EL (cell line): ENCODE measurements around the gene SEC14L5.
"Not testable (repeated sequence)": the region's sequence is repeated elsewhere in the genome, so short reads cannot be mapped to it uniquely, and the experiment has no call there.

Experiments used
- DNase-seq: peaks from one replicate; pipeline ENCODE4 v3.0.0-alpha.2; 2016

Gene SEC14L5

DNA sequence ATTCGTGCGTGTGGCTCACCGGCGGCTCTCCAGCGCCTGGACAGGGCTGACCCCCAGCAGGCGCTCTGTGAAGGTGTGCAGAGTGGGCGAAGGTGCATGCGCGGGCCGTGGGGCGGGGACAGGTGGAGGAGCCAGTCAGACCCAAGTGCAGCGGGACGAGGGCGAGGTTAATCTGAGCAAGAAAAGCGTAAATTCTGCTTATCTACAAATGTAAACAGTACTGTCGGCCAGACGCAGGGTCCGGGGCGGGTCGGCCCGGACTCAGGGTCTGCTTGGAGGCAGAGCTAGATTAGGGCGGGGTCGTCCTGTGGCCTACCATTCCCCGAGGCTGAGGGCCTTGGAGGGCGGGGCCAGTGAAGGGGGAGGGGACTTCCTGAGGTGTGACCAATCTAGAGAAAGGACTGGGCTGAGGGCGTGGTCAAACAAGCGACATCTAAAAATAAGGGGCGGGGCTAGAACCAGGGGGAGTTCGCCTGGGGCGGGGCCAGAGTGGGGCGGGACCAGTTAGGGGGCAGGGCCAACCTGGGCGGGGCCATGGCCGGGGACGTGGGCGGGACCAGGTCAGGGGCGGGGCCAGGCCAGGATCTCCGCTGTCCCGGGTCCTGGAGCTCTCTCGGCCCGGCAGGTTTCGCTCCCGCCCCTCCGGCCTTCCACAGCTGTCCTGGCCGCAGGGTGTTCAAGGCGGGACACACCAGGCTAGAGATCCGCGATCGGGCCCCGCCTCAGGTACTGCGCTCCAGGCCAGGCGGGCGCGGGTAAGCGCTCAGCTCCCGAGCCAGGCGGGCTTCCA, at the start of gene SEC14L5:
Gene SEC14L5 (plus strand): TSS at position 611 of the 790 bp plus-strand sequence. CDS start 994 bp downstream, outside the sequence.
- DNase-seq = peak; percentile 96

- DNase-seq = no peak
Measured at GRCh38 chr16:4908854-4909401, 49.2 kb upstream of the SEC14L5 start.

GRCh38 chr16:4909825-4910224, 48.3 kb upstream of the SEC14L5 start:
- DNase-seq = no peak

DNA sequence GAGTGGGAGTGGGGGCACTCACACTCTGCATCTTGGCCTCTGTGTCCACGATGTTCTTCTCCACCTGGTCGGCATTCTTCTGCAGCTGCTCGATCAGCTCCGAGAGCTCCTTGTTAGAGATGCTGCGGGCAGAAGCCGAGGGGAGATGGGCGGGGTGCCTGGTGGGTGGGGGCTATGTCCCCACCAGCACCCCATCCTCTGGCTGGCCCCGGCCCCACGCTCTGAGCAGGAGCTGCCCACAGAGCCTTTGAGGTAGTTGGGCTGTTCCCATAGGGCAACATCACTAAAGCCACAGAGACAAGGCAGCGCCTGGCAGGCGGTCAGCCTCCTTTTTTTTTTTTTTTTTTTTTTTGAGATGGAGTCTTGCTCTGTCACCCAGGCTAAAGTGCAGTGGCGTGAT, 47.3 kb upstream of the SEC14L5 start:
- DNase-seq = no peak

DNA sequence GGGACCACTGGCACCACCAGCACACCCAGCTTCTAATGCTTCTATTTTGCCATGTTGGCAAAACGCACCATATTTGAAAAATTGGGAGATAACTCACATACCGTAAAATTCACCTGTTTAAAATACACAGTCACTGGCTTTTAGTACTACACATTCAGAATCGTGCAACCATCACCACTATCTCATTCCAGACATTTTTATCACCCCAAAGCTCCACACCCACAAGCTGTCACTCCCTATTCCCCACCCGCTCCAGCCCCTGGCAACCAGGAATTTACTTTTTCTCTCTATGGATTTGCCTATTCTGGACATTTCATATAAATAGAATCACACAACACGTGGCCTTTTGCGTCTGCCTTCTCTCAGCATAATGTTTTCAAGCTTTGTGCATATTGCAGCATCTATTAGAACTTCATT, 46.2 kb upstream of the SEC14L5 start:
- peak; percentile 43 for DNase-seq

DNA sequence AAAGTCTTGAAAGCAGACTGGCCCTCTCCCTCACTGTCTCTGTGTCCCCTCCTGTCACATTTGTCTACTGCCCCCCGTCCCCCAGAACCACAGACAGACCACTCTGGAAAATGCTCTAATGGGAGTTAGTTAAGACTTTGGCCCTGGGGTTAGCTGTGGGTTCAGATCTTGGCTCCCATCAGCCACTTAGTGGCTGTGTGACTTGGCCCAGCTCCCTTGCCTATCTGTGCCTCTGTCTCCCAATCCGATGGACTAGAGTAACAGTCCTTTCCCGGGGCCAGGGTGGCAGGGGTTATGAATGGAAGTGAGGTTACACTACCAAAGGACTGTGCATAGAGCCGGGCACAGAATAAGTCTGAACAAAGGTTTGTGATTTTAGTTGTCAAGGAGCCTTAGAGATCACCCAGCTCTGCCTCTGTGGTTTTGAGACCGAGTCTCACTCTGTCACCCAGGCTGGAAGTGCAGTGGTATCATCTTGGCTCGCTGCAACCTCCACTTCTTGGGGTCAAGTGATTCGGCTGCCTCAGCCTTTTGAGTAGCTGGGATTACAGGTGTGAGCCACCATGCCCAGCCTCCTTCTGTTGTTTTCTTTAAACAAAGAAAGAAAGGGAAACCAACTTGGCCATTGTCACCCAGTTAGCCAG, 44.9 kb upstream of the SEC14L5 start:
- DNase-seq = no peak

GRCh38 chr16:4913774-4914525, 44.2 kb upstream of the SEC14L5 start:
- DNase-seq = no peak

- DNase-seq = peak; percentile 26
Measured at GRCh38 chr16:4914528-4915225, 43.5 kb upstream of the SEC14L5 start.

GRCh38 chr16:4915226-4915761, 42.8 kb upstream of the SEC14L5 start:
- peak; percentile 90 for DNase-seq

- DNase-seq = peak; percentile 34
Measured at GRCh38 chr16:4917117-4917516, 41.0 kb upstream of the SEC14L5 start.

- no peak for DNase-seq
Measured at GRCh38 chr16:4918781-4919251, 39.3 kb upstream of the SEC14L5 start.

GRCh38 chr16:4920826-4921225, 37.3 kb upstream of the SEC14L5 start:
- DNase-seq = no peak

DNA sequence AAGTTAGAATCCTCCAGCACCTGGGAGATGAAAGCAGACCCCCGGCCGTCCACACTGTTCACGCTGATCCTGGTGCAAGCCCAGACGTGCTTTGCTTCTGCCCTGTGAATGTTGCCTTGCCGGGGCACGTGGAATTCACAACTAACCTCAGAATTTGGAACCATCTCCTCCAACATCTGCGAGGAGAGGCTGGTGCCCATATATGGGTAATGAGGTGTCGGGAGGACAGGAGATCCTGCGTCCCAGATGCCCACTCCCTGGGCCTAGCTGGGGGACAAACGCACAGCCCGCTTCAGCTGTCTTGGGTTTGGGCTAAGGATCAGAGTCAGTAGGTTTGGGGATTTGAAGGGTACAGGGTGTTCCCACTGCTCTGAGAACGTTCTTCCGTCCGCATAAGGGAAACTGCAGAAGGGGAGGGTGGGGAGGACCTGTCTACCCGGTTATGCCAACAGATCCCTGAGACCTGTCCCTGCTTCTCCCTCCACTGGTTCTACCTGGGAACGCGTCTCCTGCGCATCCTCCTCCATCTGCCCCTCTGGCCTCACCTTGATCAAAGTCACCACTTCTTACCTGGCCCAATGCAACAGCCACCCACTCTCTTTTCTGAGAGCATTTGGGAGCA, 35.3 kb upstream of the SEC14L5 start:
- no peak for DNase-seq

DNA sequence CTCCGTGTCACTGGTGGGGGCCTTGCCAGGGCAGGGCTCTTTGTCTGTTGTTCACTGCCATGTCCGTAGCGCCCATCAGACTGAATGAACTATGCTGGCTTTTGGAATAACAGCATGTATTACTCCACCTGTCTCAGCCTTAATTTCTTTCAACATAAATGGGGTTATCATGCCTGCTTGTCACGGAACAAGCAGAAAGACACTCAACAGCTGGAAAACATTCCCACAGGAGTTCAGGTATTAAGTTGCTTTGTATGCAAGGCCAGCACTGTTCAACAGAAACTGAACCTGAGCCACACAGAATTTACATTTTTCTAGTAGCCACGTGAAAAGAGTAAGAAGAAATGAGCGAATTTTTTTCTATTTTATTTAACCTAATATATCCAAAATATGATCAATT, 34.3 kb upstream of the SEC14L5 start:
- DNase-seq = no peak

DNA sequence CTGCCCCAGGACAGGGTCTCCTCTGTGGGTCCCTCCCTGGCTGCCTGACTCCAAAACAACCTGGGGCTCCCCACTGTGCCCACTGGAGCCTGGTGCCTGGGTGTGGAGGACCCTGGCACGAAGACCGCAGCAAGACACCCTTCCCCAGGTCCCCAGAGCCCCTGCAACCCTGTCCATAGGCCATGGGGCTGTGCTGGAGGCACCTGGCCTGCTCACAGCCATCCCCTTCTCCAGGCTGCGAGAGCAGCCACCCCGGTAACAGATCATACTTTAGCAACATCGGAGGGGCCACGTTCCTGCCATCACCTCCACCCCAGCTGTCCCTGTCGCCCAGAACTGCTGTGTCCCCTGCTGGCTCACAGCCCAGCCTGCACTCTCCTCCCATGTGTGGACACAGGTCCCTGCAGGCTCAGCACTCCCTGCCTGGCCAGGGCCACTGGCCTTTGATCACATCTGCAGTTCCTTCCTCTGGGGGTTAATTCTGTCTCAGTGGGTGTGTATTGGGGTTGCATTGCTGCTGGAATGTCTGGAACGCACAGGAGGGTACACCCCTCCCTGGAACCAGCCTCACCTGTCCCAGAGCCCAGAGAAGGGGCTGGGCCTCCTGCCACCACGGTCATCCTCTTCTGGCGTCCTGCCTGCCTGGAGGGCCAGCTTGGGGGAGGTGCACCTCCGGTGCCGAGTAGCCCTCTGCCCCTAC, 33.4 kb upstream of the SEC14L5 start:
- DNase-seq = no peak

DNA sequence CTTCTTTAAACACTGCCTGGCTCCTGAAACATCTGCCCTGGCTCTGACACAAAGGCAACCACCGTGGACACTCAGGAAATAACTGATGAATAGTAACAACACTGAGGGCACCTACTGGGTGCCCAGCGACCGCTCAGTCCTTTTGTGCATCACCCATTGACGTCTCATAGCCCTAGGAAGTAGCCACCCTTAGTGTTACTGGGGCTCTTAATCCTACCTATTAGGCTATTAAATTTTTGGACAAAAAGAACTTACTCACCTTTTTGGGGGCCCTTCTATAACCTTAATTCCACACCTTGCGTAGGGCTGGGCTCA, 32.9 kb upstream of the SEC14L5 start:
- DNase-seq = no peak

GRCh38 chr16:4925791-4926190, 32.3 kb upstream of the SEC14L5 start:
- DNase-seq = no peak

- no peak for DNase-seq
Measured at GRCh38 chr16:4926928-4927327, 31.2 kb upstream of the SEC14L5 start.

- no peak for DNase-seq
Measured at GRCh38 chr16:4927661-4928060, 30.5 kb upstream of the SEC14L5 start.

- DNase-seq = no peak
Measured at GRCh38 chr16:4928227-4928626, 29.9 kb upstream of the SEC14L5 start.

GRCh38 chr16:4929619-4930018, 28.5 kb upstream of the SEC14L5 start:
- DNase-seq = not testable (repeated sequence)
